Activated B cell treated with CpG ODN at 0.5 μM for 24 hours (primary cell): ENCODE measurements around the gene LIN9. TPM values are rescaled to one million over a fixed set of nuclear protein-coding genes. Genes with fewer than 3 reads are reported as not detected.

Experiments used
- ATAC-seq: fragments of 200-7000 bp; cut with Tn5 transposase; one replicate; pipeline ENCODE4 v1.10.0; 2021; ENCODE audit warnings: low read depth, mild to moderate bottlenecking, moderate library complexity
- CTCF ChIA-PET: fragments of 350-600 bp; sonication (Branson Sonifier 250); formaldehyde crosslinking; loops from one replicate; lab custom pipeline; 2021; ENCODE audit warnings: antibody characterized with exemption; lab: Charles Lee
- POLR2A ChIA-PET: fragments of 350-600 bp; sonication (Branson Sonifier 250); formaldehyde crosslinking; loops from one replicate; lab custom pipeline; 2021; ENCODE audit warnings: antibody characterized with exemption; lab: Charles Lee
- DNase-seq: peaks from one replicate; pipeline ENCODE4 v3.0.0; 2022
- H3K27ac Mint-ChIP-seq: one replicate; pipeline ENCODE4 v1.8.0; 2020; ENCODE audit warnings: mixed read lengths
- H3K27me3 Mint-ChIP-seq: one replicate; pipeline ENCODE4 v1.8.0; 2021; ENCODE audit warnings: mixed read lengths
- H3K36me3 Mint-ChIP-seq: one replicate; pipeline ENCODE4 v1.8.0; 2021; ENCODE audit warnings: low read depth, mixed read lengths
- H3K4me1 Mint-ChIP-seq: one replicate; pipeline ENCODE4 v1.8.0; 2021; ENCODE audit warnings: mixed read lengths
- H3K4me3 Mint-ChIP-seq: one replicate; pipeline ENCODE4 v1.8.0; 2020; ENCODE audit warnings: mild to moderate bottlenecking, mixed read lengths
- H3K9me3 Mint-ChIP-seq: one replicate; pipeline ENCODE4 v1.8.0; 2020; ENCODE audit warnings: mixed read lengths
- intact Hi-C: fragments of 100-400 bp; cut with micrococcal nuclease; formaldehyde crosslinking; loops from one replicate; pipeline ENCODE4 v1.15.1; 2024
- total RNA-seq: library from RNA; stranded (reverse); gene quantifications from 2 replicates; pipeline ENCODE4 v1.2.3, GENCODE V29; 2022
- TF ChIP-seq, protein P1 (sequence below): fragments of 200-600 bp; IDR thresholded peaks from one replicate; pipeline ENCODE4 v1.8.0; 2022; ENCODE audit warnings: antibody characterized with exemption, mild to moderate bottlenecking

LIN9 gene
- total RNA-seq, 1 donor from 2014 or later = 4.5 TPM

- DNase-seq = no peak
- Mint-ChIP-seq H3K36me3 (peaks cover 42% of the 10 kb centered on the region), H3K4me3 (no peak overlapping the region), H3K4me1 (no peaks in the 10 kb centered on the region), H3K27ac (no peak overlapping the region), H3K9me3 (no peaks in the 10 kb centered on the region), H3K27me3 (no peaks in the 10 kb centered on the region)
- ChIA-PET CTCF (no interaction called here), POLR2A (no interaction called here)
- ATAC-seq = no peak
- TF ChIP-seq, protein P1, sequence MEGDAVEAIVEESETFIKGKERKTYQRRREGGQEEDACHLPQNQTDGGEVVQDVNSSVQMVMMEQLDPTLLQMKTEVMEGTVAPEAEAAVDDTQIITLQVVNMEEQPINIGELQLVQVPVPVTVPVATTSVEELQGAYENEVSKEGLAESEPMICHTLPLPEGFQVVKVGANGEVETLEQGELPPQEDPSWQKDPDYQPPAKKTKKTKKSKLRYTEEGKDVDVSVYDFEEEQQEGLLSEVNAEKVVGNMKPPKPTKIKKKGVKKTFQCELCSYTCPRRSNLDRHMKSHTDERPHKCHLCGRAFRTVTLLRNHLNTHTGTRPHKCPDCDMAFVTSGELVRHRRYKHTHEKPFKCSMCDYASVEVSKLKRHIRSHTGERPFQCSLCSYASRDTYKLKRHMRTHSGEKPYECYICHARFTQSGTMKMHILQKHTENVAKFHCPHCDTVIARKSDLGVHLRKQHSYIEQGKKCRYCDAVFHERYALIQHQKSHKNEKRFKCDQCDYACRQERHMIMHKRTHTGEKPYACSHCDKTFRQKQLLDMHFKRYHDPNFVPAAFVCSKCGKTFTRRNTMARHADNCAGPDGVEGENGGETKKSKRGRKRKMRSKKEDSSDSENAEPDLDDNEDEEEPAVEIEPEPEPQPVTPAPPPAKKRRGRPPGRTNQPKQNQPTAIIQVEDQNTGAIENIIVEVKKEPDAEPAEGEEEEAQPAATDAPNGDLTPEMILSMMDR = no peak
- intact Hi-C loops = no loop called here
Observed at GRCh38 chr1:226296911-226297310, 12.1 kb downstream of the LIN9 start.

GRCh38 chr1:226293553-226293920 is 15.4 kb downstream of the LIN9 start:
- Mint-ChIP-seq H3K27ac (no peak overlapping the region), H3K36me3 (peaks cover 38% of the 10 kb centered on the region), H3K4me1 (no peaks in the 10 kb centered on the region), H3K9me3 (no peaks in the 10 kb centered on the region), H3K27me3 (no peaks in the 10 kb centered on the region), H3K4me3 (no peak overlapping the region)
- ChIA-PET POLR2A (no interaction called here), CTCF (no interaction called here)
- TF ChIP-seq, protein P1 = no peak
- DNase-seq = no peak
- intact Hi-C loops = no loop called here
- ATAC-seq = no peak

- Mint-ChIP-seq H3K36me3 (peaks cover 36% of the 10 kb centered on the region), H3K27ac (no peak overlapping the region), H3K4me1 (no peaks in the 10 kb centered on the region), H3K9me3 (no peaks in the 10 kb centered on the region), H3K27me3 (no peaks in the 10 kb centered on the region), H3K4me3 (no peak overlapping the region)
- no peak for DNase-seq
- CTCF ChIA-PET = no interaction called here
- intact Hi-C loops = no loop called here
- TF ChIP-seq, protein P1 = no peak
- POLR2A ChIA-PET = no interaction called here
- no peak for ATAC-seq
Observed at GRCh38 chr1:226292874-226293552, 16.0 kb downstream of the LIN9 start.

GRCh38 chr1:226287587-226287986 is 21.4 kb downstream of the LIN9 start:
- H3K27me3 Mint-ChIP-seq = no peaks in the 10 kb centered on the region
- POLR2A ChIA-PET = interaction anchor here (0.6 kb wide), 2 partner anchors 17 to 67 kb away, joined by 3 read pairs; no protein-coding TSS in a partner anchor
- no peak overlapping the region for H3K27ac Mint-ChIP-seq

DNA sequence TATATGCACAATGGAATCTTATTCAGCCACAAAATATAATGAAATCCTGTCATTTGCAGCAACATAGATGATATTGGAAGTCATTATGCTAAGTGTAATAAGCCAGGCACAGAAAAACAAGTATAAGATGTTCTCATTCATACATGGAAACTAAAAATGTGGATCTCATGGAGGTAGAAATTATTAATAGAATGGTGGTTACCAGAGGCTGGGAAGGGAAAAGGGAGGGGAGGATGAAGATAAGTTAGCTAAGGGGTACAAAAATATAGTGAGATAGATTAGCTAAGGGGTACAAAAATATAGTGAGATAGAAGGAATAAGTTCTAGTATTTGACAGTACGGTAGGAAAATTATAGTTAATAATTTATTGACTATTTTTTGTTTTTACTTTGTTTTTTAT is 27.9 kb downstream of the LIN9 start:
- Mint-ChIP-seq H3K27ac (peak overlapping the region; percentile 3), H3K36me3 (peaks cover 16% of the 10 kb centered on the region), H3K27me3 (no peaks in the 10 kb centered on the region), H3K4me1 (peaks cover 7% of the 10 kb centered on the region), H3K4me3 (no peak overlapping the region), H3K9me3 (no peaks in the 10 kb centered on the region)
- intact Hi-C loops = no loop called here
- DNase-seq (no peak), ATAC-seq (no peak)
- CTCF ChIA-PET = no interaction called here
- POLR2A ChIA-PET = no interaction called here
- TF ChIP-seq, protein P1 = no peak

More at GRCh38 chr1:226287587-226287986, 21.4 kb downstream of the LIN9 start:
- CTCF ChIA-PET = no interaction called here
- intact Hi-C loops = no loop called here
- peaks cover 21% of the 10 kb centered on the region for H3K36me3 Mint-ChIP-seq
- H3K9me3 Mint-ChIP-seq = no peaks in the 10 kb centered on the region
- ATAC-seq (no peak), DNase-seq (no peak)
- no peaks in the 10 kb centered on the region for H3K4me1 Mint-ChIP-seq
- TF ChIP-seq, protein P1 = no peak
- no peak overlapping the region for H3K4me3 Mint-ChIP-seq
